Subcutaneous abdominal adipose tissue (tissue), 5 donors: ENCODE data around the gene METTL23.
A peak's percentile ranks its signal among the peaks of the same experiment; 100 is the strongest.

Experiments
- H3K27ac ChIP-seq: one replicate; pipeline ENCODE4 v1.7.0; 2013; ENCODE audit warnings: low read depth, mild to moderate bottlenecking, inconsistent platforms, low read length, moderate library complexity
- H3K27me3 ChIP-seq, 5 donors: one replicate each; pipeline ENCODE4 v1.7.0; 2013; ENCODE audit warnings: low read length in 5 of 5, inconsistent platforms in 1 of 5; ENCODE audit not compliant: control insufficient read depth in 5 of 5, insufficient read depth in 4 of 5
- H3K36me3 ChIP-seq, 5 donors: one replicate each; pipeline ENCODE4 v1.7.0; 2013; ENCODE audit warnings: low read length in 5 of 5; ENCODE audit not compliant: control insufficient read depth in 5 of 5, insufficient read depth in 5 of 5
- H3K4me1 ChIP-seq, 5 donors: one replicate each; pipeline ENCODE4 v1.7.0; 2013; ENCODE audit warnings: low read length in 5 of 5, mild to moderate bottlenecking in 3 of 5, moderate library complexity in 1 of 5; ENCODE audit not compliant: control insufficient read depth in 5 of 5, insufficient read depth in 5 of 5
- H3K4me3 ChIP-seq, 5 donors: one replicate each; pipeline ENCODE4 v1.7.0; 2013; ENCODE audit warnings: low read length in 5 of 5, low read depth in 1 of 5
- H3K9ac ChIP-seq, 5 donors: one replicate each; pipeline ENCODE4 v1.7.0; 2013; ENCODE audit warnings: low read length in 5 of 5, mild to moderate bottlenecking in 4 of 5, moderate library complexity in 3 of 5
- H3K9me3 ChIP-seq, 5 donors: one replicate each; pipeline ENCODE4 v1.7.0; 2013; ENCODE audit warnings: low read length in 5 of 5; ENCODE audit not compliant: control insufficient read depth in 5 of 5
- donor health status: healthy.
- donor health status: healthy.
- donor health status: healthy.
- donor health status: healthy.
- donor health status: healthy.

METTL23 gene

GRCh38 chr17:76684756-76685155, 41.9 kb upstream of the METTL23 start:
- H3K36me3 ChIP-seq = peaks cover 0 to 34% (median 19%) of the 10 kb centered on the region in 5 donors
- no peak overlapping the region for H3K27ac ChIP-seq
- peaks cover 14 to 59% (median 50%) of the 10 kb centered on the region in 5 donors for H3K4me1 ChIP-seq
- no peaks in the 10 kb centered on the region for H3K9me3 ChIP-seq
- H3K9ac ChIP-seq = no peak overlapping the region
- H3K4me3 ChIP-seq = no peak overlapping the region
- no peaks in the 10 kb centered on the region for H3K27me3 ChIP-seq

- no peak overlapping the region for H3K27ac ChIP-seq
- H3K36me3 ChIP-seq = peaks cover 0 to 32% (median 19%) of the 10 kb centered on the region in 5 donors
- peaks cover 14 to 62% (median 54%) of the 10 kb centered on the region in 5 donors for H3K4me1 ChIP-seq
- no peak overlapping the region for H3K4me3 ChIP-seq
- H3K27me3 ChIP-seq = no peaks in the 10 kb centered on the region
- H3K9me3 ChIP-seq = no peaks in the 10 kb centered on the region
- H3K9ac ChIP-seq = no peak overlapping the region
Observed at GRCh38 chr17:76685366-76685765, 41.3 kb upstream of the METTL23 start.

GRCh38 chr17:76685846-76686245, 40.8 kb upstream of the METTL23 start:
- no peak overlapping the region for H3K27ac ChIP-seq
- no peak overlapping the region for H3K4me3 ChIP-seq
- H3K36me3 ChIP-seq = peaks cover 0 to 30% (median 19%) of the 10 kb centered on the region in 5 donors
- H3K9me3 ChIP-seq = no peaks in the 10 kb centered on the region
- peaks cover 14 to 62% (median 54%) of the 10 kb centered on the region in 5 donors for H3K4me1 ChIP-seq
- no peak overlapping the region for H3K9ac ChIP-seq
- no peaks in the 10 kb centered on the region for H3K27me3 ChIP-seq

DNA sequence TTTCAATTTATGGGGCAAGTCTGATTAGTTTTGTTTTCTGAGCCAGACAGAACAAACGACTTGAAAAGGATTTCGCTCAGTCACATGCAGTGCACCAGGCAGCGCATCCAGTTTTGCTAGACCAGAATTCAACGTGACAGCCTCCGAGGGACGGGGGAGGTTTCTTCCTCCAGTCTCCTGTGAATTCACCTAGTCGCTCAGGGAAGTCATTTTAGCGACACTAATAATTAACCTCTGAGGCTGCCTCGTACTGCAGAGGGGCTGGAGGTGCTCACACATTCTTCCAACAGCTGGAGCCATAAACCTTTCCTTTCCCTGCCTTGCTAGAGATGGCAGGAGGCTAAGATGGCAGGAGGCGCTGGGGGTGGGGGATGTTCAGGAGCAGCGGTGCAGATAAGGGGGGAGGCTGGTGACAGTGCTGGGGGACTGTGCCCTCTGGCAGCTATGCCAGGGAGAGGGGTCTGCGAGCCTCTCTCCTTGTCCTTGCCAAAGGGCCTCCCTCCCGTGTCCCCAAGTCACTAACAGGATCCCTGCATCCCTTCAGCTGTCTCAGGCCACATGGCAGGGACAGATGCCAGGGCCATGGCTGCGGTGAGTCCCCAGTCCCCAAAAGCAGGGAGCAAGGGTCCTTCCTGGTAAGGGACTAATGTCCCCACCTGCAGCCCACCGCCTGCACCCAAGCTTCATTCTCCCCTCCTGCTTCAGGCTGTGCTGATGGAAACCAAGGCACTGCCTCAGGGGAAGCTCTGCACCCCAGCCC, 39.9 kb upstream of the METTL23 start:
- Histone ChIP-seq H3K27ac (peak overlapping the region; percentile 83), H3K9me3 (no peaks in the 10 kb centered on the region), H3K27me3 (no peaks in the 10 kb centered on the region), H3K36me3 (peaks cover 0 to 30% (median 19%) of the 10 kb centered on the region in 5 donors), H3K9ac (peak overlapping the region in 2 of 5 donors; percentile 7 to 15), H3K4me3 (no peak overlapping the region), H3K4me1 (peaks cover 12 to 53% (median 51%) of the 10 kb centered on the region in 5 donors)

DNA sequence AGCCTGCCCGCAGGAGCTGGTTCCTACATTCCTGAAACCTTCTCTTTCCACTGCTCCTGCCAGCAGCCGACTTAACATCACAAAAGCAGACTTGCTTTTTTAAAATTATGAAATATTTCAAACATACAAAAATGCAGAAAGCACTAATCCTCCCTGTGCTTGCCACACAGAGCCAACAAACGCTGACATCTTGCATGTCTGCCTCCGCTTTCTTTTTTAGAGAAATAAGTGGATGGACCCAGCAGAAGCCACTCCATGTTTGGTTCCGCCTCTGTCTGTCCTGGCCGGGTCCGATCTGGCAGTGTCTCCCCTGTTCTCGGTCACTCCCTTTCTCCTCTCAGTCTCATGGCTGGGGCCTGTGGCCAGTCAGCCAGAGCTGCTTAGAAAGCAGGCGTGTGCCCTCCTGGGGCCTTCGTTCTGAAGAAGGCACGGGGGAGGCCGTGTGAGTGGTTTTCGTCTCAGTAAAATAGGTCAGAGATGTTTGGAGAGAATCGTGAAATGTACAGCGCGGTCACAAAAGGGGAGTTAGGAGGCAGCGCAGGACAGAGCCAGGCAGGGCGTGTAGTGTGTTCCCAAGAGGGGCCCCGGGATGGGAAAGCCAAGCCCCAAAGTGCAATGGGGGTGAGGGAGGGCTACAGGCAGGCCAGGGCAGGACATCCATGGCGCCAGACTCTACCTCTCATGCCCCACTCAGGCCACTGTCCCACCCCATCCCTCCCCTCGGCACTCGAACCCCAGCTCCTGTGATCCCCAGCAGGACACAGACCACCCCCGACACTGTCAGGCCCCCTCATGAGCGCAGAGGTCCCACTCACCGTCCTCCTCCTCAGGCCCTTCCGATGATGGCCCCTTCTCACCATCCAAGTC, 39.1 kb upstream of the METTL23 start:
- H3K9ac ChIP-seq = peak overlapping the region in 4 of 5 donors; percentile 15 to 76 (median 42)
- H3K4me3 ChIP-seq = peak overlapping the region in 2 of 5 donors; percentile 29 to 34
- peak overlapping the region; percentile 83 for H3K27ac ChIP-seq
- H3K36me3 ChIP-seq = peaks cover 0 to 27% (median 16%) of the 10 kb centered on the region in 5 donors
- H3K9me3 ChIP-seq = no peaks in the 10 kb centered on the region
- H3K27me3 ChIP-seq = no peaks in the 10 kb centered on the region
- H3K4me1 ChIP-seq = peaks cover 11 to 45% (median 43%) of the 10 kb centered on the region in 5 donors

DNA sequence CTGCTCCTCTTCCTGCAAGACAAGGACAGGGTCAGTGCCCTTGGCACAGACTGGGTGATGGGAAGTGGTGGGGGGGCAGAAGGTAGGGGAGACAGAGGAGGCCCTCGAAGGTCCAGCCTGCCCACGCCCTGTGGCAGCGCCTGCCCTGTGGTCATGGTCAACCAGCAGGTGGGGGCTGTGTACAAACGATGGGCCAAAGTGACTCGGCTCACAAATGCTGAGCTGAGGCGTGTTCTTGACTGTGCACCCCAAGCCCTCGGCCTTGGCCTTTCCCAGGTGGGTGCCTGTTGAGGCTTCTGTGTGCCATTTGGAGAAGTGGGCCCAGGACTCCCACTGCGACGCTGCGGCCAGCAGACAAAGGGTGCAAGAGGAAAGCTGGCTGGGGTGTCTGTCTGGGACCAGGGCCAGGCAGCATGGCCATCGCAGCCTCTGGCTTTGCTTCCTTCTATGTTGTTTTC, 38.4 kb upstream of the METTL23 start:
- H3K4me3 ChIP-seq = peak overlapping the region in 3 of 5 donors; percentile 19 to 34 (median 29)
- peaks cover 0 to 22% (median 10%) of the 10 kb centered on the region in 5 donors for H3K36me3 ChIP-seq
- H3K27me3 ChIP-seq = no peaks in the 10 kb centered on the region
- peak overlapping the region; percentile 83 for H3K27ac ChIP-seq
- peaks cover 11 to 39% (median 39%) of the 10 kb centered on the region in 5 donors for H3K4me1 ChIP-seq
- no peaks in the 10 kb centered on the region for H3K9me3 ChIP-seq
- peak overlapping the region; percentile 4 to 76 (median 38) for H3K9ac ChIP-seq

- Histone ChIP-seq H3K9ac (no peak overlapping the region), H3K36me3 (peaks cover 0 to 7% (median 2%) of the 10 kb centered on the region in 5 donors), H3K27me3 (no peaks in the 10 kb centered on the region), H3K9me3 (no peaks in the 10 kb centered on the region), H3K4me3 (no peak overlapping the region), H3K4me1 (peaks cover 11 to 49% (median 44%) of the 10 kb centered on the region in 5 donors), H3K27ac (no peak overlapping the region)
Observed at GRCh38 chr17:76689859-76690258, 36.8 kb upstream of the METTL23 start.

- H3K9ac ChIP-seq = no peak overlapping the region
- no peaks in the 10 kb centered on the region for H3K27me3 ChIP-seq
- peaks cover 14 to 58% (median 48%) of the 10 kb centered on the region in 5 donors for H3K4me1 ChIP-seq
- H3K4me3 ChIP-seq = no peak overlapping the region
- no peak overlapping the region for H3K27ac ChIP-seq
- peaks cover 0 to 1% (median 0%) of the 10 kb centered on the region in 5 donors for H3K36me3 ChIP-seq
- no peaks in the 10 kb centered on the region for H3K9me3 ChIP-seq
Observed at GRCh38 chr17:76690596-76691280, 35.9 kb upstream of the METTL23 start.

DNA sequence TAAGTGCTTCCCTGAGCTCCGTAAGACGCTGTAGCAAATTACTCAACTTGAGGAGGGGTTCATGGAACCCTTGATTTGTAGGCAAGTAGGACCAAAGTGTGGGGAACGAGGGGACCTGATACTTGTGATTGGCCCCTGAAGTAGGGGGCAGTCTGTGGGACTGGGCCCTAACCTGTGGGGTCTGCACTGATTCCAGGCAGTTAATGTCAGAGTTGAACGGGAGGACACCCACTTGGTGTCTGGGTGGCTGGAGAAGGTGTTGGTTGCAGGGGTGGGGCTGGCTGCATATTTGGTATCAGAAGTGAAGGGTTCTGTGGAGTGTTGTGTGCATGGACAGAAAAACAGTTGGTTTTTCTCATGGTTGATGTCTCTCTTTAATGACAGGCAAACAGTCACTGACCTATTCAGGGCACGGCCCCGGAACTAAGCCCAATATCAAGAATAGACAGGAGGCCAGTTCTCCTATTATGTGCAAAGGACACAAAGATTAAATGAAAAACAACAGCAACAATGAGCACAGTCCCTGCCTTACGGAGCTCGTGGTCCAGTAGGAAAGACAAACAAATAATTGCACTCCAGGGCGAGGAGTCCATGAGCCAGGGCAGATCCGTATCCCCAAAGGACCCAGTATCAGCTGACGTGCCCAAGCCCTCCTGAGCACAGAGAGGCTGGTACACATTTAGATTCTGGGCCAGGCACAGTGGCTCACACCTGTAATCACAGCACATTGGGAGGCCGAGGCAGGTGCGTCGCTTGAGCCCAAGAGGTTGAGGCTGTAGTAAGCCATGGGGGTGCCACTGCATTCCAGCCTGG, 35.1 kb upstream of the METTL23 start:
- Histone ChIP-seq H3K9me3 (no peaks in the 10 kb centered on the region), H3K36me3 (no peaks in the 10 kb centered on the region), H3K27ac (no peak overlapping the region), H3K4me3 (no peak overlapping the region), H3K9ac (no peak overlapping the region), H3K27me3 (no peaks in the 10 kb centered on the region), H3K4me1 (peaks cover 15 to 56% (median 52%) of the 10 kb centered on the region in 5 donors)
